Activated naive CD4-positive, alpha-beta T cell treated with anti-CD3 and anti-CD28 coated beads for 36 hours (primary cell): ENCODE measurements around the gene UROD. TPM values are rescaled to one million over a fixed set of nuclear protein-coding genes. Genes with fewer than 3 reads are reported as not detected.

Source experiments
- CTCF ChIA-PET: fragments of 350-600 bp; sonication (Branson Sonifier 250); formaldehyde crosslinking; loops from one replicate; lab custom pipeline; 2021; ENCODE audit warnings: antibody characterized with exemption; lab: Charles Lee
- DNase-seq: peaks from one replicate; pipeline ENCODE4 v3.0.0-alpha.2; 2020
- H3K27ac Mint-ChIP-seq: one replicate; pipeline ENCODE4 v1.8.0; 2021; ENCODE audit warnings: mild to moderate bottlenecking, mixed read lengths
- H3K27me3 Mint-ChIP-seq: one replicate; pipeline ENCODE4 v1.8.0; 2021; ENCODE audit warnings: low read depth, mixed read lengths
- H3K36me3 Mint-ChIP-seq: one replicate; pipeline ENCODE4 v1.8.0; 2021; ENCODE audit warnings: low read depth, mixed read lengths
- H3K4me1 Mint-ChIP-seq: one replicate; pipeline ENCODE4 v1.8.0; 2021; ENCODE audit warnings: low read depth, mixed read lengths
- H3K4me3 Mint-ChIP-seq: one replicate; pipeline ENCODE4 v1.8.0; 2021; ENCODE audit warnings: mild to moderate bottlenecking, moderate library complexity, mixed read lengths
- H3K9me3 Mint-ChIP-seq: one replicate; pipeline ENCODE4 v1.8.0; 2021; ENCODE audit warnings: mixed read lengths
- intact Hi-C: fragments of 100-400 bp; cut with micrococcal nuclease; formaldehyde crosslinking; loops from one replicate; pipeline ENCODE4 v1.15.1; 2023
- total RNA-seq, 2 experiments: library from RNA; stranded (reverse); gene quantifications; one replicate each; pipeline ENCODE4 v1.2.3, GENCODE V29; 2021

The UROD gene
- total RNA-seq, 2 experiments from 2014 or later = 117 to 126 TPM

- DNase-seq = no peak
- H3K27ac Mint-ChIP-seq = no peak overlapping the region
- intact Hi-C loops = no loop called here
- H3K9me3 Mint-ChIP-seq = no peaks in the 10 kb centered on the region
- no peaks in the 10 kb centered on the region for H3K36me3 Mint-ChIP-seq
- H3K27me3 Mint-ChIP-seq = no peaks in the 10 kb centered on the region
- CTCF ChIA-PET = no interaction called here
- peaks cover 12% of the 10 kb centered on the region for H3K4me1 Mint-ChIP-seq
- no peak overlapping the region for H3K4me3 Mint-ChIP-seq
These were observed 11.6 kb downstream of the UROD start for GRCh38 chr1:45023663-45024062.

DNA sequence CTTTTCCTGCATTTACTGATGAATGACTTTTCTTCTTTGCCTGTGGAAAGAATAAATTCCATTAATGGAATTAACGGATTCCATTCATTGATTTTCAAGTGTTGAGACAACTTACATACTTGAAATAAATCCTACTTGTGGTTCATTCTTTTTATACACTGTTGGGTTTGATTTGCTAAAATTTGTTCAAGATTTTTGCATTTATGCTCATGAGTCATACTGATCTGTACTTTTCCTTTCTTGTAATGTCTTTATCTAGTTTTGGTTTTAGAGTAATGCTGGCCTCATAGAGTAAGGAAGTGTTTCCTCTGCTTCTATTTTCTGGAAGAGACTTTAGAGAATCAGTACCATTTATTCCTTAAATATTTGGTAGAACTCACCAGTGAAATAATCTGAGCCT is 14.4 kb downstream of the UROD start:
- Mint-ChIP-seq H3K27ac (peak overlapping the region; percentile 5), H3K36me3 (no peaks in the 10 kb centered on the region), H3K4me3 (no peak overlapping the region), H3K27me3 (no peaks in the 10 kb centered on the region), H3K9me3 (no peaks in the 10 kb centered on the region), H3K4me1 (peaks cover 12% of the 10 kb centered on the region)
- intact Hi-C loops = no loop called here
- CTCF ChIA-PET = interaction anchor here (1.0 kb wide), 1 partner anchor 274 kb away, joined by 5 read pairs; no protein-coding TSS in a partner anchor
- no peak for DNase-seq

- Mint-ChIP-seq H3K27ac (no peak overlapping the region), H3K4me1 (peaks cover 2% of the 10 kb centered on the region), H3K36me3 (no peaks in the 10 kb centered on the region), H3K27me3 (no peaks in the 10 kb centered on the region), H3K9me3 (no peaks in the 10 kb centered on the region), H3K4me3 (no peak overlapping the region)
- intact Hi-C loops = no loop called here
- CTCF ChIA-PET = interaction anchor here (3.5 kb wide), 1 partner anchor 15 kb away, joined by 16 read pairs; no protein-coding TSS in a partner anchor
- no peak for DNase-seq
These were observed 20.8 kb downstream of the UROD start for GRCh38 chr1:45032837-45033236.

DNA sequence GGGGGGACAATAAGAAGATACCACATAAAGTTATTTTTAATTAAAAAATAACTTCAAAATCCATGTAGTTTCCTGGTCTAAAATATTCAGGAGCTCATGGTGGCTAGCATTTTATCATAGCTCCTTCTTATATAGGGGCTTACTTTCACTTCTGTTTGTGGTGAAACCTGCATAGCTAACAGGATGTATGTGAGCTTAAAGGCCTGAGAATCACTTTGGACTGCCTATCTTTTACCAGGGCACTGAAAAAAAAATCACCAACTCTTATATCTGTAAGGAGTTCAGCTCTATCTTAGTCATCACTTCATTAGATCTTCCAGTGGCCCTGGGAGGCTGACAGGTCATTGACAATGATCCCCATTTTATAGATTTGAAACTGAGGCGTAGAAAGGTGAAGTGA is 21.3 kb downstream of the UROD start:
- Mint-ChIP-seq H3K27me3 (no peaks in the 10 kb centered on the region), H3K4me3 (no peak overlapping the region), H3K27ac (no peak overlapping the region), H3K9me3 (no peaks in the 10 kb centered on the region), H3K36me3 (no peaks in the 10 kb centered on the region), H3K4me1 (peaks cover 2% of the 10 kb centered on the region)
- DNase-seq = no peak
- CTCF ChIA-PET = interaction anchor here (3.5 kb wide), 1 partner anchor 16 kb away, joined by 16 read pairs; no protein-coding TSS in a partner anchor
- intact Hi-C loops = no loop called here

DNA sequence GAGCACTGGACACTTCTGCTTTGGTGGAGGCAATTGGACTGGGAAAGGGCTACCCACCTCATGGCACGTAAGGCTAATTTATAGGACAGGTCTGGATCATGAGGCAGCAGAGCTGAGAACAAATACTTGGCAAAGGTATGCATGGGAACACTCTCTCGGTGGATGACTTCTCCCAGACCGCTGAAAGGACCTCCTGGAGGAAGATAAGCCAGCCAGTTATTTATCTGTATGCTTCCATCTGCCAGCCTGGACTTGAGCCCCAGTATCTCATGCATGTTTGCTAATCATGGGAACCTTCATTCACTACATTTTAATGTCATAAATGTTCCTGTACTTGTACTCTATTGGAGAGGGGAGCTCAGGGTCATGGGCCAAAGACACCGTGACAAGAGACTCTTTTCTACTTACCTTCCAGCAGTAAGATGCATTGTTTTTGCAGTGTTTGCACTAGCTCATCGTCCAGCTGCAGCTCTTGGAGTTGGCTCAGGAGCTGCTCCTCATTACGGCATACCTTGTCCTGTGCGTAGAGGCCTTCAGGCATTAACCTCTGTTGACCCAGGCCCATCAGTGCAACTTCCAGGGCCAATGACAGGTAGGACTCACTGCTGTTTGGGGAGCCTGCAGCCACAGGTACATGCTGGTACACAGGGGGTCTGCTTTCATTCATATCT is 23.7 kb downstream of the UROD start:
- no peak for DNase-seq
- CTCF ChIA-PET = interaction anchor here (0.6 to 3.5 kb wide), 2 partner anchors 18 to 1211 kb away, joined by 3 to 16 read pairs; no protein-coding TSS in a partner anchor
- Mint-ChIP-seq H3K27ac (no peak overlapping the region), H3K36me3 (no peaks in the 10 kb centered on the region), H3K9me3 (no peaks in the 10 kb centered on the region), H3K4me1 (peaks cover 2% of the 10 kb centered on the region), H3K4me3 (no peak overlapping the region), H3K27me3 (no peaks in the 10 kb centered on the region)
- intact Hi-C loops = no loop called here

DNA sequence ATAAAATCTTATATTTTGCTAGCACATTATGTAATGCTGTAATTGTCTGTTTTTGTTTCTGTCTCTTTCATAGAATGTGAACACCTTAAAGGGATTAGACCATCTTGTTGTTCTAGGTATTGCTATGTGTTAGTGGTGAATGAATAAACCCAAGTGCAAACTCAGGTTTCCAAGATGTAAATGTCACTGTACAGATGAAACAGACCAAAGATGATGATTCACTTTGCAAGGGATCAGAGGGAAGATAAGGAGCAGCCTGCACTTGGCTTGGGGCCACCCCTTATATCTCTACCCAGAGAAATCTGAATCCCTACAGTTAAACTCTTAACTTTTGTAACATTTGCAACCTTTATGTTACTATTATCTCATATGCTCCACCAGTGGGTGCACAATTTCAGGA is 25.4 kb downstream of the UROD start:
- intact Hi-C loops = no loop called here
- Mint-ChIP-seq H3K36me3 (no peaks in the 10 kb centered on the region), H3K4me1 (peaks cover 2% of the 10 kb centered on the region), H3K27ac (no peak overlapping the region), H3K9me3 (no peaks in the 10 kb centered on the region), H3K4me3 (no peak overlapping the region), H3K27me3 (no peaks in the 10 kb centered on the region)
- CTCF ChIA-PET = no interaction called here
- peak; percentile 19 for DNase-seq

DNA sequence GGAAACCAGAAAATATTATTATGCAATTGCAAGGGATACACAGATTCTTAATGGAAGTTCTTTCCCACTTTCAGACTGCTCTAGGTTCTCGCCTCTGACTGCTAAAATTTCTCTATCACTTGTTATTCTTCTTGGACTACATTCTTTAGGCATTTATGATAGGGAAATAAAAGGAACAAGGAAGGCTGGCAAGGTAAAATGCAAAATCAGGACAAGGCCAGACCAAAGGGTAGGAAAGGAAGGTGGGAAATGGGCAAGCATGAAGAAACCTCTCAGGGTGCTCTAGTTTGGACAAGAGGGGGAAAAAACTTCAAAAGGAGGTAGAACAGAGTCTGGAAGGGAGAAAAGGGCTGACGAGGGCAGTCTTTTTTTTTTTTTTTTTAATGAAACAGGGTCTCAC is 26.2 kb downstream of the UROD start:
- CTCF ChIA-PET = no interaction called here
- DNase-seq = no peak
- no peaks in the 10 kb centered on the region for H3K27me3 Mint-ChIP-seq
- H3K4me3 Mint-ChIP-seq = no peak overlapping the region
- H3K27ac Mint-ChIP-seq = no peak overlapping the region
- peaks cover 2% of the 10 kb centered on the region for H3K4me1 Mint-ChIP-seq
- intact Hi-C loops = no loop called here
- no peaks in the 10 kb centered on the region for H3K9me3 Mint-ChIP-seq
- H3K36me3 Mint-ChIP-seq = no peaks in the 10 kb centered on the region

DNA sequence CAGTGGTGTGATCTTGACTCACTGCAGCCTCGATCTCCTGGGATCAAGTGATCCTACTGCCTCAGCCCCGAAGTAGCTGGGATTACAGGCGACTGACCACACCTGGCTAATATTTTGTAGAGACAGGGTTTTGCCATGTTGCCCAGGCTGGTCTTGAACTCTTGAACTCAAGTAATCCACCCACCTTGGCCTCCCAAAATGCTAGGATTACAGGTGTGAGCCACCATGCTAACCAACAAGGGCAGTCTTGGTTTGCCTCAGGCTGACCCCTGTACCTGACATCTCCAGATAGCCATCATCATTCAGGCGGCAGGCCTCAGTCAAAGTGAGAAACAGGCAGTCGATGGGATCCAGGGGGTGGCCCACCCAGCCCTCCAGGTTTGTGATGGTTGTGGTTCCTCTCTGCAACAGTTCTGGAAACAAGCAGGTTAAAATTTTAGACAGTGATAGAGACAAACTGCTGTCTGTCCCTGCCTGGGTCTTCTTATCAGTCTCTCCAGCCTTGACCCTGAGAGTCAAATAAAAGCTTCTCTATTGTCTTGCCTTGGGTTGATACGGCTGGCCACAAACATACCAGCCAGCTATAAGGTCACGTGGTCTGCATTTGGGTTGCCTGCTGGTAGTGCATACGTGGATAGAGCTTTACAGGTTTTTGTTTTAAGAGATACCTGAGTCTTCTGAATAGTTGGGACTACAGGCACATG is 26.8 kb downstream of the UROD start:
- H3K9me3 Mint-ChIP-seq = no peaks in the 10 kb centered on the region
- H3K27me3 Mint-ChIP-seq = no peaks in the 10 kb centered on the region
- H3K4me1 Mint-ChIP-seq = peaks cover 2% of the 10 kb centered on the region
- intact Hi-C loops = no loop called here
- no peaks in the 10 kb centered on the region for H3K36me3 Mint-ChIP-seq
- no peak overlapping the region for H3K4me3 Mint-ChIP-seq
- H3K27ac Mint-ChIP-seq = no peak overlapping the region
- no peak for DNase-seq
- CTCF ChIA-PET = interaction anchor here (1.1 kb wide), 1 partner anchor 264 kb away, joined by 4 read pairs; no protein-coding TSS in a partner anchor

DNA sequence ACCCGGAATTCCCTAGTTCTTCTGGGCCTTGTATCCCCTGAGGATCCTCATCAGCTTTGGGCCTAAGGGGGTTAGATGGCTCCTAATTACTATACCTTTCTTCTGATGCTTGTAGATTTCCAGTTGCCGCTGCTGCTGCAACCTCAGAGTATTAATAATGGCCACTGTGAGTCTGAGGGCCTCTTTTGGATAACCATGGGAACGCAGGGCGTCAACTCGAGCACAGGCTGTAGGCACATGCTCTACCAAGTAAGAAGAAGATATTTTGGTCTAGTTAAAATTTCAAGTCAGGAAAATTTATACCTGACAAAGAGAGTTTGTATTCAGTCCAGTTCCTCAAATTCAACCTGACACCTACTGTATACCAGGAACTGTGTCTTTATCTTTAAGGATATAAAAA is 28.2 kb downstream of the UROD start:
- peaks cover 2% of the 10 kb centered on the region for H3K4me1 Mint-ChIP-seq
- no peak for DNase-seq
- H3K27ac Mint-ChIP-seq = no peak overlapping the region
- intact Hi-C loops = no loop called here
- no peaks in the 10 kb centered on the region for H3K9me3 Mint-ChIP-seq
- no peaks in the 10 kb centered on the region for H3K27me3 Mint-ChIP-seq
- H3K36me3 Mint-ChIP-seq = no peaks in the 10 kb centered on the region
- H3K4me3 Mint-ChIP-seq = no peak overlapping the region
- CTCF ChIA-PET = interaction anchor here (0.8 kb wide), 1 partner anchor 69 kb away, joined by 3 read pairs; no protein-coding TSS in a partner anchor

DNA sequence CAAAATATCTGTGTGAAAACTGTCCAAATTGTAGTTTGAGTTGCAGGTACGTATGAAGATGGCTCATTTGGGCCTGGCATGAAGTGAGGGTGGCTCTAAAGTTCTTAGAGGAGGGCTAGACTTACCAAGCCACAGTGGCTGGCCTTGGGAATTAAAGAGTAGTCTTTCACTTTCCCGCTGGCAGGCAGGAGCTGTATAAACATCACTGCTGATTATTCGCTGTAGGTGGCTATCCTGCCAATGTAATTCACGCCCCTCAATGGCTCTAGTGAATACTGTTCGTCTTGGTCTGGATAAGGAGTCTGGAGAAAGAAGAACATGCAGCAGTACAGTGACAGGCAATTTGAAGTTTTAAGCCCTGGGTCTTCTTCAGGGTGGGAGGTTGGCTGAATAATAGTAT is 31.0 kb downstream of the UROD start:
- Mint-ChIP-seq H3K36me3 (no peaks in the 10 kb centered on the region), H3K4me1 (no peaks in the 10 kb centered on the region), H3K4me3 (no peak overlapping the region), H3K27ac (no peak overlapping the region), H3K27me3 (no peaks in the 10 kb centered on the region), H3K9me3 (no peaks in the 10 kb centered on the region)
- CTCF ChIA-PET = interaction anchor here (1.2 kb wide), 1 partner anchor 29 kb away, joined by 3 read pairs; no protein-coding TSS in a partner anchor
- intact Hi-C loops = no loop called here
- no peak for DNase-seq

- CTCF ChIA-PET = no interaction called here
- Mint-ChIP-seq H3K27me3 (no peaks in the 10 kb centered on the region), H3K27ac (no peak overlapping the region), H3K9me3 (no peaks in the 10 kb centered on the region), H3K4me3 (no peak overlapping the region), H3K36me3 (no peaks in the 10 kb centered on the region), H3K4me1 (no peaks in the 10 kb centered on the region)
- DNase-seq = no peak
- intact Hi-C loops = no loop called here
These were observed 32.9 kb downstream of the UROD start for GRCh38 chr1:45044916-45045315.

- H3K9me3 Mint-ChIP-seq = no peaks in the 10 kb centered on the region
- H3K4me3 Mint-ChIP-seq = no peak overlapping the region
- H3K4me1 Mint-ChIP-seq = peaks cover 14% of the 10 kb centered on the region
- H3K27me3 Mint-ChIP-seq = no peaks in the 10 kb centered on the region
- DNase-seq = no peak
- intact Hi-C loops = no loop called here
- no peak overlapping the region for H3K27ac Mint-ChIP-seq
- CTCF ChIA-PET = no interaction called here
- no peaks in the 10 kb centered on the region for H3K36me3 Mint-ChIP-seq
These were observed 35.0 kb downstream of the UROD start for GRCh38 chr1:45047032-45047431.
